PC-9 (cell line): Measurements from ENCODE around the gene CNRIP1.
A peak's percentile ranks its signal among the peaks of the same experiment; 100 is the strongest.

Experiments
- CTCF ChIP-seq: fragments of 200-600 bp; sonication (generic); conservative IDR thresholded peaks from 2 replicates; pipeline ENCODE4 v1.6.1; 2017; ENCODE audit warnings: mixed run types, antibody characterized with exemption, mild to moderate bottlenecking, moderate library complexity
- EZH2 ChIP-seq: fragments of 200-600 bp; sonication (generic); IDR thresholded peaks from 2 replicates; pipeline ENCODE4 v1.8.0; 2017; ENCODE audit warnings: antibody characterized with exemption, low read depth

GRCh38 chr2:68362069-68362468 is 42.3 kb upstream of the CNRIP1 start:
- TF ChIP-seq CTCF (peak; percentile 88), EZH2 (no peak)
